ENCODE data around the gene SEC14L1.

DNA sequence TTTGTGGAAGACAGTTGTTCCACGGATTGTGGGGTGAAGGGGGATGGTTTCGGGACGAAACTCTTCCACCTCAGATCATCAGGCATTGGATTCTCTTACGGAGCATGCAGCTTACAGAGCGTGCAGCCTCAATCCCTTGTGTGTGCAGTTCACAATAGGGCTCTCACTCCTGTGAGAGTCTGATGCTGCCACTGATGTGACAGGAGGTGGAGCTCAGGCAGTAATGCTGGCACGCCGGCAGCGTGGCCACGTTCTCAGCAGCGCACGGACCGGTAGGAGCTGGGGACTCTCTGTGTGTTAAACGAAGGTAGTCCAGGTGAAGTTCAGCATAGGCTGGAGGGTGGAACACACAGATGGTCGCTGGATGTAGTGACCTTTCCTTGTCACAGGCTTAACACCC, 37.8 kb downstream of the SEC14L1 start:
- TF ChIP-seq, protein P1, sequence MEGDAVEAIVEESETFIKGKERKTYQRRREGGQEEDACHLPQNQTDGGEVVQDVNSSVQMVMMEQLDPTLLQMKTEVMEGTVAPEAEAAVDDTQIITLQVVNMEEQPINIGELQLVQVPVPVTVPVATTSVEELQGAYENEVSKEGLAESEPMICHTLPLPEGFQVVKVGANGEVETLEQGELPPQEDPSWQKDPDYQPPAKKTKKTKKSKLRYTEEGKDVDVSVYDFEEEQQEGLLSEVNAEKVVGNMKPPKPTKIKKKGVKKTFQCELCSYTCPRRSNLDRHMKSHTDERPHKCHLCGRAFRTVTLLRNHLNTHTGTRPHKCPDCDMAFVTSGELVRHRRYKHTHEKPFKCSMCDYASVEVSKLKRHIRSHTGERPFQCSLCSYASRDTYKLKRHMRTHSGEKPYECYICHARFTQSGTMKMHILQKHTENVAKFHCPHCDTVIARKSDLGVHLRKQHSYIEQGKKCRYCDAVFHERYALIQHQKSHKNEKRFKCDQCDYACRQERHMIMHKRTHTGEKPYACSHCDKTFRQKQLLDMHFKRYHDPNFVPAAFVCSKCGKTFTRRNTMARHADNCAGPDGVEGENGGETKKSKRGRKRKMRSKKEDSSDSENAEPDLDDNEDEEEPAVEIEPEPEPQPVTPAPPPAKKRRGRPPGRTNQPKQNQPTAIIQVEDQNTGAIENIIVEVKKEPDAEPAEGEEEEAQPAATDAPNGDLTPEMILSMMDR (conservative IDR thresholded peaks at IDR 0.05; ENCODE audit: low read depth, low read length), result no peak
- TF ChIP-seq EZH2 (IDR thresholded peaks at IDR 0.05; ENCODE audit: borderline replicate concordance, low read depth, low read length, poor library complexity, severe bottlenecking), result no peak

Measured in A673 (cell line).